Endothelial cell of umbilical vein (primary cell): Measurements from ENCODE around the gene PDS5B.

Experiments used
- EZH2 ChIP-seq: IDR thresholded peaks from 2 replicates; pipeline ENCODE4 v1.6.1; 2012; ENCODE audit warnings: borderline replicate concordance, low read depth, mild to moderate bottlenecking, moderate library complexity, low read length, inconsistent platforms; ENCODE audit not compliant: severe bottlenecking
- GATA2 ChIP-seq: IDR thresholded peaks from 2 replicates; pipeline ENCODE4 v1.7.0; 2011; ENCODE audit warnings: low read depth, mild to moderate bottlenecking, moderate library complexity, mixed read lengths, low read length; ENCODE audit not compliant: insufficient read length, insufficient read depth
- POLR2A ChIP-seq: IDR thresholded peaks from 2 replicates; pipeline ENCODE4 v1.6.1; 2012; ENCODE audit warnings: low read depth, mild to moderate bottlenecking, control low read depth, low read length
- TF ChIP-seq, protein P1 (sequence below), 2 donors: IDR thresholded peaks; 1 replicate in 1 of 2; 2 replicates in 1 of 2; pipeline ENCODE4 v1.5.1; 2011; ENCODE audit warnings: low read length in 2 of 2, mild to moderate bottlenecking in 2 of 2, moderate library complexity in 2 of 2, control low read depth in 1 of 2, inconsistent platforms in 1 of 2, low read depth in 1 of 2; ENCODE audit not compliant: insufficient read depth in 1 of 2; ENCODE audit errors: extremely low read depth in 1 of 2

DNA sequence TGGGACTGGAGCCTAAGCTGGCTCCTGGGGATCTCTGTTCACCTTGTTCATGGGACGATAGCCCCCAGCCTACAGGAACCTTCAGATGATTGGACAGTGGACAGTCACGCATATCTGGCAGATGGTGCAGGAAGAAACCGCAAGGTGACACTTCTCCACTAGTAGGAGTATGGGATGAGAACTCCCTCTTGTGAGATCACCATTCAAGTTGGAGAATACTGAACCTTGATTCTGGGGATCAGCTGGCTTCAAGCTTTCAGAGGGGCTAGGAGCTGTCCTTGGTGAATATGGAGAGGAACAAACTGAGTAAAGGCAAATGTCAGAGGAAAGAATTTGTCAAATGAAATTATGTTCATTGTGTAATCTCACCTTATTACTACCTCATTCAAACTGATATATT, 204.5 kb downstream of the PDS5B start:
- TF ChIP-seq POLR2A (no peak), GATA2 (no peak), EZH2 (no peak)
- TF ChIP-seq, protein P1, sequence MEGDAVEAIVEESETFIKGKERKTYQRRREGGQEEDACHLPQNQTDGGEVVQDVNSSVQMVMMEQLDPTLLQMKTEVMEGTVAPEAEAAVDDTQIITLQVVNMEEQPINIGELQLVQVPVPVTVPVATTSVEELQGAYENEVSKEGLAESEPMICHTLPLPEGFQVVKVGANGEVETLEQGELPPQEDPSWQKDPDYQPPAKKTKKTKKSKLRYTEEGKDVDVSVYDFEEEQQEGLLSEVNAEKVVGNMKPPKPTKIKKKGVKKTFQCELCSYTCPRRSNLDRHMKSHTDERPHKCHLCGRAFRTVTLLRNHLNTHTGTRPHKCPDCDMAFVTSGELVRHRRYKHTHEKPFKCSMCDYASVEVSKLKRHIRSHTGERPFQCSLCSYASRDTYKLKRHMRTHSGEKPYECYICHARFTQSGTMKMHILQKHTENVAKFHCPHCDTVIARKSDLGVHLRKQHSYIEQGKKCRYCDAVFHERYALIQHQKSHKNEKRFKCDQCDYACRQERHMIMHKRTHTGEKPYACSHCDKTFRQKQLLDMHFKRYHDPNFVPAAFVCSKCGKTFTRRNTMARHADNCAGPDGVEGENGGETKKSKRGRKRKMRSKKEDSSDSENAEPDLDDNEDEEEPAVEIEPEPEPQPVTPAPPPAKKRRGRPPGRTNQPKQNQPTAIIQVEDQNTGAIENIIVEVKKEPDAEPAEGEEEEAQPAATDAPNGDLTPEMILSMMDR (IDR thresholded peaks at IDR 0.05; ENCODE audit: extremely low read depth in 1 of 2, insufficient read depth in 1 of 2, low read depth in 1 of 2, low read length in 2 of 2): no peak
